ENCODE data around the gene HOXB2. TPM values are rescaled to one million over a fixed set of nuclear protein-coding genes. Genes with fewer than 3 reads are reported as not detected.

The HOXB2 gene
- total RNA-seq, 3 donors from 2014 or later = 0.93 to 32.4 (median 3.3) TPM

DNA sequence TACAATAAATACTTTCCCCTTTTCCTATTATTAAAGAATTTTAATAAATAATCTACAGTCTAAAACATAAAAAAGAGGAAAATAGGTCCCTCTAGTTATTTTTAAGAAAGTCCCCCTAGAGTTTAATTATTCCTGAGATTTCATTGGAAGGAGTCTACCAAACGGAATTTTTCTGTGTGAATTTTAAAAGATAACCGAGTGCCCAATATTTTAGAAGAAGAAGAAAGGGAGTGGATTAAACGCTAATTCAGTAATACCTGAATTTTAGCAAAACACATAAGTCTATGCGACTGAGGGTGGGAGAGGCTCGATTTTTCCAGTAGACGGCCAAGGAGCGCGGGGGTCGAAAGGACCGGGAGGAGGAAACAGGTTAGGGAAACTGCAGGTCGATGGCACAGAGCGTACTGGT, 2.2 kb downstream of the HOXB2 start:
- intact Hi-C loops (cut with DNase I, micrococcal nuclease) = no loop called here
- peak; percentile 3 for ATAC-seq

DNA sequence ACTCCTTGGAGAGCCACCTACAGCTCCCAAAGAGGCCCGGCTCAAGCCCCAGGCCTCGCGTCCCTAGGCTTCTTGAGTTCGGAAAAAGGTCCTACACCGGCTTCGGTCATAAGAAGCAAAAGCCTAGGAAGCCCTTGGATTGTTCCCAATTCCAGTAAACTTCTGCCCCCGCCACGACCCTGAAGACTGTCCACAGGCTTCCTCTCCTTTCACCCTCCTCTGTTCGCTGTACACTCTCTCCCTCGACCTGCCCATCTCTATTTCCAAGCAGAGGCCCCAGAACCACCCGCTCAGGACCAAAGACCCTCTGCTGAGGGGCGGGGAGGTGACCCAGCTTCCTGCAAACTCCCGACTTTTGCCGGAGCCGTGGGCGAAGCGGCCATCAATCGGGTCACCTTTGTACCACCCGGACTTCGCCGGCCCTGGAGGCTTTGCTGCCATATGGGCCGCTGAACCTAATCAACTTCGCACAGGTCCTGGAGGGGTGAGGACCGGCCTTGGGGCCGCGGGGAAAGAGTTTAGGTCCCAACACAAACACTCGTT, 2.7 kb downstream of the HOXB2 start:
- H3K4me3 ChIP-seq = peak overlapping the region; percentile 34
- DNase-seq (peak in 1 of 3 donors; percentile 50), ATAC-seq (no peak)
- H3K9me3 ChIP-seq = no peaks in the 10 kb centered on the region
- TF ChIP-seq, protein P1, sequence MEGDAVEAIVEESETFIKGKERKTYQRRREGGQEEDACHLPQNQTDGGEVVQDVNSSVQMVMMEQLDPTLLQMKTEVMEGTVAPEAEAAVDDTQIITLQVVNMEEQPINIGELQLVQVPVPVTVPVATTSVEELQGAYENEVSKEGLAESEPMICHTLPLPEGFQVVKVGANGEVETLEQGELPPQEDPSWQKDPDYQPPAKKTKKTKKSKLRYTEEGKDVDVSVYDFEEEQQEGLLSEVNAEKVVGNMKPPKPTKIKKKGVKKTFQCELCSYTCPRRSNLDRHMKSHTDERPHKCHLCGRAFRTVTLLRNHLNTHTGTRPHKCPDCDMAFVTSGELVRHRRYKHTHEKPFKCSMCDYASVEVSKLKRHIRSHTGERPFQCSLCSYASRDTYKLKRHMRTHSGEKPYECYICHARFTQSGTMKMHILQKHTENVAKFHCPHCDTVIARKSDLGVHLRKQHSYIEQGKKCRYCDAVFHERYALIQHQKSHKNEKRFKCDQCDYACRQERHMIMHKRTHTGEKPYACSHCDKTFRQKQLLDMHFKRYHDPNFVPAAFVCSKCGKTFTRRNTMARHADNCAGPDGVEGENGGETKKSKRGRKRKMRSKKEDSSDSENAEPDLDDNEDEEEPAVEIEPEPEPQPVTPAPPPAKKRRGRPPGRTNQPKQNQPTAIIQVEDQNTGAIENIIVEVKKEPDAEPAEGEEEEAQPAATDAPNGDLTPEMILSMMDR (IDR thresholded peaks at IDR 0.05) = no peak
- intact Hi-C loops (cut with DNase I, micrococcal nuclease) = no loop called here
- no peaks in the 10 kb centered on the region for H3K36me3 ChIP-seq (ENCODE audit: low read depth)
- H3K4me1 ChIP-seq (ENCODE audit: low read depth) = peaks cover 13% of the 10 kb centered on the region

More for the DNA sequence above, 2.2 kb downstream of the HOXB2 start:
- TF ChIP-seq, protein P1 (IDR thresholded peaks at IDR 0.05) = no peak
- Histone ChIP-seq H3K36me3 (ENCODE audit: low read depth) (no peaks in the 10 kb centered on the region), H3K9me3 (no peaks in the 10 kb centered on the region), H3K4me3 (peak overlapping the region; percentile 34), H3K4me1 (ENCODE audit: low read depth) (peaks cover 15% of the 10 kb centered on the region)
- no peak for DNase-seq

DNA sequence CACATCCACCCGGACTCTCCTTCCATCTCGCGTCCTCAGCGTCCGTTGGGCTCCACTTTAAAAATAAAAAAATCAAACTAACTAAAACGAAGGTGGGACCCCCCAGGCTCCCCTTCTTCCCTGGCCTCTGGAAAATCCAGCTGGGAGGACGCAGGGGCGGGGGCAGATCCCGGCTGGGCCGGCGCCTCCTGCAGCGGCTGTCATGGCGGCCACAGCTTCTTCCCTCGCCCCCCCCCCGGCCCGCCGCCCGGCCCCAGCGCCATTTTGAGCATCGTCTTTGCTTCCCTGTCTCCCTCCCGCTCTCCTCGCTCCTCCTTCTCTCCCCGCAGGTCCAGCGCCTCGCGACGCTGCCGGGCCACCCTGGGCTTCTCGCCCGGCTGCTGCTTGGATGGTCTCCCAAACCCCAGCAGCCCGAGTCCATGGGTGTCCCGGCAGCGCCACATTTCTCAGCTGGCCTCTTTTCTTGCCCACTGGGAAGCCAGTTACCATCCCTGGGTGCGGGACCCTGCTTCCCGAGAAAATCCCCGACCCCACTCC, 3.3 kb downstream of the HOXB2 start:
- H3K9me3 ChIP-seq = no peaks in the 10 kb centered on the region
- no peaks in the 10 kb centered on the region for H3K36me3 ChIP-seq (ENCODE audit: low read depth)
- peaks cover 8% of the 10 kb centered on the region for H3K4me1 ChIP-seq (ENCODE audit: low read depth)
- intact Hi-C loops (cut with DNase I, micrococcal nuclease) = no loop called here
- H3K4me3 ChIP-seq = peak overlapping the region; percentile 34
- DNase-seq (peak; percentile 47 to 65 (median 63)), ATAC-seq (peak; percentile 38)
- TF ChIP-seq, protein P1 (IDR thresholded peaks at IDR 0.05) = no peak

GRCh38 chr17:48541036-48541576, 3.8 kb downstream of the HOXB2 start:
- Histone ChIP-seq H3K9me3 (no peaks in the 10 kb centered on the region), H3K4me1 (ENCODE audit: low read depth) (peaks cover 5% of the 10 kb centered on the region), H3K4me3 (no peak overlapping the region), H3K36me3 (ENCODE audit: low read depth) (no peaks in the 10 kb centered on the region)
- intact Hi-C loops (cut with DNase I, micrococcal nuclease) = no loop called here
- ATAC-seq = no peak
- no peak for DNase-seq
- TF ChIP-seq, protein P1 (IDR thresholded peaks at IDR 0.05) = no peak

DNA sequence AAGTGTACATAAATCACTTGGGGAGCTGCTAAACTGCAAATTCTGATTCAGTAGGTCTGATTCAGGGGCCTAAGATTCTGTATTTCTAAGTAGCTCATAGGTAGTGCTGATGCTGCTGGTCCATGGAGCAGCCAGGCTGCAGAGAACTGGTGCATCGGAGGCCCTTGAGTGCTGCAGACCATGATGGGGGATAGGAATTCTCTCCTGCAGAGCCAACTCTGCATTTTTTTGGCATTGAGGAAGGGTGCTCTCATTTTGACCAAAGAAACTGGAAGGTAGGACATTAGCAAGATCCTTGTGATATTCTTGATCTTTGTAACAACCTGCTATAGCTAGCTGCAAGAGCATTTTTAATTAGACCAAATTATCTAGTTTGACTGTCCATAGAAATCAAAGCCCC, 4.7 kb downstream of the HOXB2 start:
- no peak for DNase-seq
- Histone ChIP-seq H3K36me3 (ENCODE audit: low read depth) (no peaks in the 10 kb centered on the region), H3K9me3 (no peaks in the 10 kb centered on the region), H3K4me1 (ENCODE audit: low read depth) (peaks cover 5% of the 10 kb centered on the region), H3K4me3 (no peak overlapping the region)
- intact Hi-C loops (cut with DNase I, micrococcal nuclease) = no loop called here
- no peak for ATAC-seq
- TF ChIP-seq, protein P1 (IDR thresholded peaks at IDR 0.05) = no peak

All from mucosa of descending colon (tissue), 3 donors.